Non-pigmented ciliary epithelial cell (primary cell): ENCODE results near the gene TMEM141.

ENCODE experiments used
- DNase-seq: peaks from one replicate; pipeline ENCODE4 v3.0.0-alpha.2; 2010; ENCODE audit warnings: low read depth

Gene TMEM141

GRCh38 chr9:136790640-136791515 lies at the start of gene TMEM141:
TSS of gene TMEM141 (plus strand) at chr9:136791344. CDS start at chr9:136791371, 27 bp downstream.
- DNase-seq: peak; percentile 94

GRCh38 chr9:136741883-136742571 lies 49.1 kb upstream of the TMEM141 start:
- no peak for DNase-seq

GRCh38 chr9:136742591-136743391 lies 48.4 kb upstream of the TMEM141 start, which contains the start of gene LCN10:
TSS of gene LCN10 (minus strand) at chr9:136742940. CDS start at chr9:136742903, 37 bp downstream.
- DNase-seq: no peak

GRCh38 chr9:136743639-136744211 lies 47.4 kb upstream of the TMEM141 start:
- DNase-seq: no peak

- DNase-seq: no peak
Measured at GRCh38 chr9:136744773-136745172, 46.4 kb upstream of the TMEM141 start.

GRCh38 chr9:136745389-136746154 lies 45.6 kb upstream of the TMEM141 start:
- no peak for DNase-seq

GRCh38 chr9:136746155-136746490 lies 45.0 kb upstream of the TMEM141 start:
- no peak for DNase-seq

- DNase-seq: no peak
Measured at GRCh38 chr9:136746621-136747020, 44.5 kb upstream of the TMEM141 start.

GRCh38 chr9:136747161-136748060 lies 43.7 kb upstream of the TMEM141 start:
- DNase-seq: no peak

- DNase-seq: no peak
Measured at GRCh38 chr9:136748201-136748600, 42.9 kb upstream of the TMEM141 start, which contains the start of gene LCN6. TSS of gene LCN6 (minus strand) at chr9:136748525. CDS start at chr9:136748483, 42 bp downstream.

GRCh38 chr9:136748666-136749611 lies 42.2 kb upstream of the TMEM141 start:
- no peak for DNase-seq

GRCh38 chr9:136750526-136750925 lies 40.6 kb upstream of the TMEM141 start:
- DNase-seq: no peak

GRCh38 chr9:136751244-136751643 lies 39.9 kb upstream of the TMEM141 start:
- DNase-seq: no peak

GRCh38 chr9:136751814-136752213 lies 39.3 kb upstream of the TMEM141 start:
- DNase-seq: no peak

- no peak for DNase-seq
Measured at GRCh38 chr9:136753371-136754058, 37.6 kb upstream of the TMEM141 start.

- no peak for DNase-seq
Measured at GRCh38 chr9:136754059-136754572, 37.0 kb upstream of the TMEM141 start.

- DNase-seq: no peak
Measured at GRCh38 chr9:136754626-136755301, 36.4 kb upstream of the TMEM141 start.
